ENCODE data around the gene AGTR2.

GRCh38 chrX:116213262-116213661 lies 42.7 kb downstream of the AGTR2 start:
- TF ChIP-seq CTCF (optimal IDR thresholded peaks at IDR 0.05 in 1 of 3, IDR thresholded peaks at IDR 0.05 in 1 of 3, conservative IDR thresholded peaks at IDR 0.05 in 1 of 3; ENCODE audit: extremely low read depth in 1 of 3, insufficient read depth in 2 of 3, low read length in 3 of 3) (no peak), EZH2 (IDR thresholded peaks at IDR 0.05; ENCODE audit: low read length) (no peak)
